T-helper 17 cell (primary cell): ENCODE results near the gene KISS1. TPM values are rescaled to one million over a fixed set of nuclear protein-coding genes. Genes with fewer than 3 reads are reported as not detected.

Experiments used
- ATAC-seq: fragments of 150-1000 bp; cut with Tn5 transposase; 2 replicates; pipeline ENCODE4 v1.10.0; 2021; ENCODE audit warnings: mild to moderate bottlenecking, moderate library complexity
- DNase-seq, 3 donors: peaks; one replicate each; pipeline versions ENCODE4 v3.0.0 to v3.0.0-alpha.2; 2020 to 2021
- H3K9me3 ChIP-seq: one replicate; pipeline ENCODE4 v1.7.0; 2013; ENCODE audit warnings: low read length, mild to moderate bottlenecking; ENCODE audit not compliant: control insufficient read depth, poor library complexity, severe bottlenecking
- H3K27ac Mint-ChIP-seq: one replicate; pipeline ENCODE4 v1.8.0; 2022; ENCODE audit warnings: mild to moderate bottlenecking, moderate library complexity, mixed read lengths
- H3K27me3 Mint-ChIP-seq: one replicate; pipeline ENCODE4 v1.8.0; 2022; ENCODE audit warnings: mixed read lengths
- H3K36me3 Mint-ChIP-seq: one replicate; pipeline ENCODE4 v1.8.0; 2022; ENCODE audit warnings: low read depth, mixed read lengths
- H3K4me1 Mint-ChIP-seq: one replicate; pipeline ENCODE4 v1.8.0; 2022; ENCODE audit warnings: mild to moderate bottlenecking, mixed read lengths
- H3K4me3 Mint-ChIP-seq: one replicate; pipeline ENCODE4 v1.8.0; 2022; ENCODE audit warnings: mild to moderate bottlenecking, moderate library complexity, mixed read lengths
- total RNA-seq, 4 donors: library from RNA in 2 of 4; stranded (reverse) in 2 of 4; gene quantifications; one replicate each; pipeline ENCODE4 v1.2.3 and lab custom pipeline; 2022 to 2026

Gene KISS1
- total RNA-seq, 2 donors from 2014 or later = 0.50 TPM; not detected in 1

GRCh38 chr1:204213668-204214662 is 17.7 kb upstream of the KISS1 start, which contains the start of gene GOLT1A:
TSS of gene GOLT1A (minus strand) at chr1:204213988. CDS start at chr1:204213906, 82 bp downstream.
- peak within 1 kb of the TSS; percentile 68 for H3K4me3 Mint-ChIP-seq
- DNase-seq (peak in 1 of 3 donors; percentile 26), ATAC-seq (peak; percentile 79)
- no peaks in the 10 kb centered on the region for H3K36me3 Mint-ChIP-seq
- H3K9me3 ChIP-seq = no peaks in the 10 kb centered on the region
- peaks cover 16% of the 10 kb centered on the region for H3K27me3 Mint-ChIP-seq
- no peak within 1 kb of the TSS for H3K27ac Mint-ChIP-seq
- H3K4me1 Mint-ChIP-seq = peaks cover 18% of the 10 kb centered on the region

GRCh38 chr1:204212715-204213114 is 16.4 kb upstream of the KISS1 start:
- H3K4me1 Mint-ChIP-seq = peaks cover 16% of the 10 kb centered on the region
- H3K9me3 ChIP-seq = no peaks in the 10 kb centered on the region
- DNase-seq = no peak
- H3K36me3 Mint-ChIP-seq = no peaks in the 10 kb centered on the region
- H3K27ac Mint-ChIP-seq = no peak overlapping the region
- ATAC-seq = no peak
- no peak overlapping the region for H3K4me3 Mint-ChIP-seq
- peaks cover 16% of the 10 kb centered on the region for H3K27me3 Mint-ChIP-seq

- peaks cover 32% of the 10 kb centered on the region for H3K27me3 Mint-ChIP-seq
- no peaks in the 10 kb centered on the region for H3K9me3 ChIP-seq
- no peaks in the 10 kb centered on the region for H3K36me3 Mint-ChIP-seq
- ATAC-seq (no peak), DNase-seq (no peak)
- H3K4me1 Mint-ChIP-seq = peaks cover 19% of the 10 kb centered on the region
- no peak overlapping the region for H3K4me3 Mint-ChIP-seq
- H3K27ac Mint-ChIP-seq = no peak overlapping the region
Observed at GRCh38 chr1:204211046-204211445, 14.8 kb upstream of the KISS1 start.

- DNase-seq (peak; percentile 52 to 75 (median 61)), ATAC-seq (peak; percentile 94)
- peaks cover 62% of the 10 kb centered on the region for H3K27me3 Mint-ChIP-seq
- H3K27ac Mint-ChIP-seq = no peak overlapping the region
- no peaks in the 10 kb centered on the region for H3K9me3 ChIP-seq
- peaks cover 6% of the 10 kb centered on the region for H3K4me1 Mint-ChIP-seq
- no peak overlapping the region for H3K4me3 Mint-ChIP-seq
- no peaks in the 10 kb centered on the region for H3K36me3 Mint-ChIP-seq
Observed at GRCh38 chr1:204207136-204207616, 10.9 kb upstream of the KISS1 start.

- no peak for ATAC-seq
- Mint-ChIP-seq H3K4me3 (no peak overlapping the region), H3K27ac (no peak overlapping the region), H3K4me1 (peaks cover 6% of the 10 kb centered on the region), H3K36me3 (no peaks in the 10 kb centered on the region), H3K27me3 (peaks cover 69% of the 10 kb centered on the region)
- DNase-seq = no peak
- H3K9me3 ChIP-seq = no peaks in the 10 kb centered on the region
Observed at GRCh38 chr1:204206121-204206520, 9.8 kb upstream of the KISS1 start.

- Mint-ChIP-seq H3K27me3 (peaks cover 74% of the 10 kb centered on the region), H3K27ac (no peak overlapping the region), H3K4me1 (peaks cover 6% of the 10 kb centered on the region), H3K4me3 (no peak overlapping the region), H3K36me3 (no peaks in the 10 kb centered on the region)
- ATAC-seq (no peak), DNase-seq (no peak)
- no peaks in the 10 kb centered on the region for H3K9me3 ChIP-seq
Observed at GRCh38 chr1:204205486-204205885, 9.2 kb upstream of the KISS1 start.

- Mint-ChIP-seq H3K4me1 (peaks cover 4% of the 10 kb centered on the region), H3K4me3 (no peak overlapping the region), H3K27ac (peak overlapping the region; percentile 30), H3K27me3 (peaks cover 74% of the 10 kb centered on the region), H3K36me3 (no peaks in the 10 kb centered on the region)
- DNase-seq (no peak), ATAC-seq (no peak)
- H3K9me3 ChIP-seq = no peaks in the 10 kb centered on the region
Observed at GRCh38 chr1:204204944-204205343, 8.7 kb upstream of the KISS1 start.

- H3K27ac Mint-ChIP-seq = no peak overlapping the region
- H3K27me3 Mint-ChIP-seq = peaks cover 78% of the 10 kb centered on the region
- no peaks in the 10 kb centered on the region for H3K36me3 Mint-ChIP-seq
- ATAC-seq = no peak
- H3K4me3 Mint-ChIP-seq = no peak overlapping the region
- no peaks in the 10 kb centered on the region for H3K9me3 ChIP-seq
- no peak for DNase-seq
- peaks cover 4% of the 10 kb centered on the region for H3K4me1 Mint-ChIP-seq
Observed at GRCh38 chr1:204203206-204203767, 7.0 kb upstream of the KISS1 start.

GRCh38 chr1:204202481-204202880 is 6.2 kb upstream of the KISS1 start:
- Mint-ChIP-seq H3K4me3 (no peak overlapping the region), H3K27ac (no peak overlapping the region), H3K36me3 (no peaks in the 10 kb centered on the region), H3K4me1 (peaks cover 4% of the 10 kb centered on the region), H3K27me3 (peaks cover 77% of the 10 kb centered on the region)
- no peak for DNase-seq
- H3K9me3 ChIP-seq = no peaks in the 10 kb centered on the region
- ATAC-seq = no peak

- Mint-ChIP-seq H3K4me1 (no peaks in the 10 kb centered on the region), H3K4me3 (no peak overlapping the region), H3K27me3 (peaks cover 68% of the 10 kb centered on the region), H3K36me3 (no peaks in the 10 kb centered on the region), H3K27ac (no peak overlapping the region)
- no peaks in the 10 kb centered on the region for H3K9me3 ChIP-seq
- ATAC-seq (no peak), DNase-seq (no peak)
Observed at GRCh38 chr1:204201348-204202040, 5.2 kb upstream of the KISS1 start.

- ATAC-seq = no peak
- H3K4me1 Mint-ChIP-seq = peaks cover 4% of the 10 kb centered on the region
Observed at GRCh38 chr1:204199579-204199978, 3.3 kb upstream of the KISS1 start.

GRCh38 chr1:204198348-204199340 is 2.4 kb upstream of the KISS1 start:
- Mint-ChIP-seq H3K4me3 (no peak overlapping the region), H3K27me3 (peaks cover 50% of the 10 kb centered on the region), H3K27ac (peak overlapping the region; percentile 82), H3K36me3 (no peaks in the 10 kb centered on the region), H3K4me1 (peaks cover 7% of the 10 kb centered on the region)
- ATAC-seq (peak; percentile 30), DNase-seq (no peak)
- H3K9me3 ChIP-seq = no peaks in the 10 kb centered on the region

More at GRCh38 chr1:204199579-204199978, 3.3 kb upstream of the KISS1 start:
- Mint-ChIP-seq H3K36me3 (no peaks in the 10 kb centered on the region), H3K4me3 (no peak overlapping the region), H3K27me3 (peaks cover 50% of the 10 kb centered on the region), H3K27ac (no peak overlapping the region)
- H3K9me3 ChIP-seq = no peaks in the 10 kb centered on the region
- DNase-seq = no peak
